HFFc6 (cell line): ENCODE data around the gene GABRB3. TPM values are rescaled to one million over a fixed set of nuclear protein-coding genes. Genes with fewer than 3 reads are reported as not detected.

ENCODE experiments used
- DNase-seq: peaks from one replicate; pipeline ENCODE4 v3.0.0-alpha.2; 2018
- H3K27ac Mint-ChIP-seq: 2 replicates; pipeline ENCODE4 v1.8.0; 2020; ENCODE audit warnings: mild to moderate bottlenecking, mixed read lengths
- H3K27me3 Mint-ChIP-seq: 2 replicates; pipeline ENCODE4 v1.8.0; 2021; ENCODE audit warnings: mild to moderate bottlenecking, moderate library complexity, mixed read lengths; ENCODE audit not compliant: insufficient read depth
- H3K36me3 Mint-ChIP-seq: 2 replicates; pipeline ENCODE4 v1.8.0; 2021; ENCODE audit warnings: low read depth, mixed read lengths
- H3K4me1 Mint-ChIP-seq: 2 replicates; pipeline ENCODE4 v1.8.0; 2020; ENCODE audit warnings: low read depth, mixed read lengths
- H3K4me3 Mint-ChIP-seq: 2 replicates; pipeline ENCODE4 v1.8.0; 2020; ENCODE audit warnings: mild to moderate bottlenecking, moderate library complexity, mixed read lengths
- H3K9me3 Mint-ChIP-seq: 2 replicates; pipeline ENCODE4 v1.8.0; 2020; ENCODE audit warnings: mild to moderate bottlenecking, mixed read lengths
- CTCF ChIP-seq: fragments of 200-600 bp; sonication (generic); IDR thresholded peaks from 2 replicates; pipeline ENCODE4 v1.5.0; 2021; ENCODE audit warnings: antibody characterized with exemption, mild to moderate bottlenecking
- total RNA-seq, 6 experiments: library from RNA; stranded (reverse); fragmentation: NEBNext Ultra II Directional; extraction: Animal tissue kit (Norgen Biotek cat#: 25700); gene quantifications; 2 replicates in 1 of 6; 3 replicates in 5 of 6; pipeline ENCODE4 v1.2.3, GENCODE V29; 2021

GABRB3 gene
- total RNA-seq, 6 experiments from 2014 or later = 0.46 to 5.2 (median 0.92) TPM

GRCh38 chr15:26736502-26737248 is 36.2 kb downstream of the GABRB3 start:
- H3K9me3 Mint-ChIP-seq = peaks cover 57% of the 10 kb centered on the region
- H3K27ac Mint-ChIP-seq = no peak overlapping the region
- H3K27me3 Mint-ChIP-seq = no peaks in the 10 kb centered on the region; the same call in none of the 2 replicates
- peaks cover 6% of the 10 kb centered on the region for H3K36me3 Mint-ChIP-seq
- no peak overlapping the region for H3K4me3 Mint-ChIP-seq
- no peaks in the 10 kb centered on the region for H3K4me1 Mint-ChIP-seq
- TF ChIP-seq CTCF = no peak
- DNase-seq = no peak

- Mint-ChIP-seq H3K4me1 (no peaks in the 10 kb centered on the region), H3K4me3 (no peak overlapping the region), H3K36me3 (peaks cover 6% of the 10 kb centered on the region), H3K27me3 (no peaks in the 10 kb centered on the region; the same call in 1 of the 2 replicates), H3K27ac (no peak overlapping the region), H3K9me3 (peaks cover 64% of the 10 kb centered on the region)
- DNase-seq = no peak
- no peak for TF ChIP-seq CTCF
Measured at GRCh38 chr15:26731965-26732364, 40.9 kb downstream of the GABRB3 start.

GRCh38 chr15:26729581-26729980 is 43.3 kb downstream of the GABRB3 start:
- peaks cover 6% of the 10 kb centered on the region for H3K36me3 Mint-ChIP-seq
- no peak overlapping the region for H3K27ac Mint-ChIP-seq
- DNase-seq = no peak
- TF ChIP-seq CTCF = no peak
- peaks cover 65% of the 10 kb centered on the region for H3K9me3 Mint-ChIP-seq
- H3K27me3 Mint-ChIP-seq = no peaks in the 10 kb centered on the region; the same call in 1 of the 2 replicates
- H3K4me3 Mint-ChIP-seq = no peak overlapping the region
- no peaks in the 10 kb centered on the region for H3K4me1 Mint-ChIP-seq

- no peaks in the 10 kb centered on the region for H3K4me1 Mint-ChIP-seq
- H3K36me3 Mint-ChIP-seq = peaks cover 6% of the 10 kb centered on the region
- no peak for TF ChIP-seq CTCF
- H3K27me3 Mint-ChIP-seq = no peaks in the 10 kb centered on the region; the same call in 1 of the 2 replicates
- H3K4me3 Mint-ChIP-seq = no peak overlapping the region
- DNase-seq = no peak
- H3K27ac Mint-ChIP-seq = no peak overlapping the region
- H3K9me3 Mint-ChIP-seq = peaks cover 70% of the 10 kb centered on the region
Measured at GRCh38 chr15:26729030-26729429, 43.8 kb downstream of the GABRB3 start.

GRCh38 chr15:26724381-26725150 is 48.3 kb downstream of the GABRB3 start:
- Mint-ChIP-seq H3K4me1 (no peaks in the 10 kb centered on the region), H3K9me3 (peaks cover 52% of the 10 kb centered on the region), H3K27me3 (peaks cover 4% of the 10 kb centered on the region; the same call in 1 of the 2 replicates), H3K27ac (no peak overlapping the region), H3K36me3 (no peaks in the 10 kb centered on the region; the same call in 1 of the 2 replicates), H3K4me3 (no peak overlapping the region)
- no peak for DNase-seq
- no peak for TF ChIP-seq CTCF
